HG03342 (cell line): Measurements from ENCODE around the gene RNF113B.

Experiments
- ATAC-seq: cut with Tn5 transposase; IDR thresholded peaks from one replicate; pipeline ENCODE4 v1.9.1; 2021; ENCODE audit warnings: mild to moderate bottlenecking, moderate library complexity; ENCODE audit not compliant: unreplicated experiment

The RNF113B gene

DNA sequence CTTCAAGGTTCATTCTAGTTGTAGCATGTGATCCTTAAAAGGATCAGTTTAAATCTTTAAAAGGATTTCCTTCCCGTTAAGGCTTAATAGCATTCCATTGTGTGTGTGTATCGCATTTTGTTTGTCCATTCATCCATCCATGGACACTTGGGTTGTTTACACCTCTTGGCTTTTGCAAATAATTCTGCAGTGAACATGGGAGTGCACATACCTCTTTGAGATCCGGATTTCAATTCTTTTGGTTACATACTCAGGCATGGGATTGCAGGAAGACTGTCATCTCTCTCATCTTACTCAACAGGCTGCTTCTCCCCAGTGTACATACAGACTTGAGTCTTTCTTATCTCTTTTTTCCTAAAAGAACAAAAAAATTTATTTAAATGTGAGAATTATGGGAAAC is 1.2 kb downstream of the RNF113B start:
- ATAC-seq: no peak

- ATAC-seq: no peak
Measured at GRCh38 chr13:98175043-98175442, 2.0 kb downstream of the RNF113B start.

- no peak for ATAC-seq
Measured at GRCh38 chr13:98174307-98174706, 2.8 kb downstream of the RNF113B start.

- no peak for ATAC-seq
Measured at GRCh38 chr13:98173431-98174152, 3.5 kb downstream of the RNF113B start.

DNA sequence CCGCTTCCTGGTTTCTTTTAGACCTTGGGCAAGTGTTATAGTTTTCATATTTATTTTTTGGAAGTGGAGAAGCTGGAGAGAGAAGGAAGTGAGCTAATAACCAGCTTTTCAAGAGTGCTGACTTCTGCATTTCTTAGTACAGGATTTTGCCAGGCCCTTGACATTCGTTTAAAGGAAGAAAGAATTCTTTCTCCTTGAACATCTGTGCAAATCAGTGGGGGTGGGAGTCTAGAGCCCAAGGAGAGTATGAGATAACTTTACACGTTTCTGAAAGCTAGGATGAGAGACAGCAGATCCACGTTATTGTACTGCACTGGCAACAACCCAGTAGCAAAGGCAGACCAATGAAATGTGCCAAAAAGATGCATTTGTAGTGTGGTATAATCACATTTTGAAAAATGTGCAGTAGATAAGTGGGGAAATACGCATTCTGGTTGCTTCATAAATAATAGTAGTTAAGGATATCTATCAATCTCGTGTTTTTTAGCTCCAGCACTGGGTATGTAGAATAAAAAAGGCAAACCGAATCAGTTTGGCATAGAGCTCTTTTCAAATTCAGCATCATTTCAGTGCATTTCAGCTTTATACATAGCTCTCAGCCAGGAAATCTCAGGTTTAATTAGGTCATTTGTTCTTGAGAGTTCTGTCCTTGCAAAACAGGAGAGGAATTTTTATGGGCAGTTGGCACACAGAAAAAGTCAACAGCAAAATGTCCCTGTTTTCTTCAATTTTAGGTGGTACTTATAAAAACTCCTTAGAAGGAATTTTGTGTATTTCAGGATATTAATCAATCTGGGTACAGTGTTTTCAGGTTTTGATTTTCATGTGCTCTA is 4.3 kb downstream of the RNF113B start:
- no peak for ATAC-seq

GRCh38 chr13:98171900-98172589 is 5.0 kb downstream of the RNF113B start:
- ATAC-seq: no peak

GRCh38 chr13:98169331-98169730 is 7.7 kb downstream of the RNF113B start:
- ATAC-seq: no peak

- no peak for ATAC-seq
Measured at GRCh38 chr13:98162935-98163334, 14.1 kb downstream of the RNF113B start.

DNA sequence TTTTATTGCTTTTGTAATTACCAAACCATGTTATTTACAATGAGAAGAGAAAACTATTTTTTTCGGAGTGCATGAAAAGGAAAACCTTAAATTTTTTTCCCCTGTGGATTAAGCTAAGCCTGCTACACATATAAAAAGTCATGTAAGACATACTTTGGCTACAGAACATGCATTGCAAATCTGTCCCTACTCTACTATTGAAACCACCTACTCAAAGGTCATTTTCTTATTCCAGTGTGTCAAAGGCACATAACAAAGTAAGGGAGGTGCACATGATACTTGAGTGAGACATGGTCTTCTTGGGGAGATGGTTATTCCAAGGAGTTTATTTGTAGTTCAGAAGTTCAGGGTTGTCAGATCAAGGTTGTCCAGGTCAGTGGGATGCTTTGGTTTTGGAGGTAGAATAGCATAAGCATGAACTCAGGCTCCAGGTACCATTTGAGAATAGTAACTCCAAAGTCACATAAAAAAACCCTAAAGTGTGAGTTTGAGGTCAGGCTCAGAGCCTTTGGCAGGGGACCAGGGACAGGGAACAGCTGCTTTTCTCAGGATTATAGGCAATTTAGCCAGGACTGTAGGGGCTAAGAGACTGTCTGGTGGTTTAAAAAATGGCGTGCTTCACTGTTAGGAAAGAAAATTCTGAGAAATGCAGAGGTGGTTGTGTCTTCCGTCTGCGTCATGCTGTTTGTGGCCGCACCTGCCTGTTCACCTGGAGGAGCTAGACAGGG is 18.7 kb downstream of the RNF113B start:
- no peak for ATAC-seq

DNA sequence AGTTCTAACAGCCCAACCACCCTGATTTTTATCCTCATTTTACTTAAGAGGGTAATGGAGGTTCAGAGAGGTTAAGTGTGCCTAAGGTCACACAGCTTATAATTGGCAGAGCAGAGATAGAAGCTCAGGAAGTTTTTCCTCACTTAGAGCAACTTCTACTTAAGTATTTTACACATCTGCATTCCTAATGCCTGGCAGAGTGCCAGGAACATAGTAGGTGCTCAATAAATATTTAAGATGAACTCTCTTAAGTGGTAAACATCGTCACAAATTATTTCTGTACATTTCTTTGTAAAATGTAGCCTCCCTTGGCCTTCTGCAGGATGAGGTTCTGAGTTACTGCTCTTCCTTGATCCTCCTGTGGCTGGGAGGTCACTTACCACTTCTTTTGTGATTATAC is 19.5 kb downstream of the RNF113B start:
- ATAC-seq: no peak

DNA sequence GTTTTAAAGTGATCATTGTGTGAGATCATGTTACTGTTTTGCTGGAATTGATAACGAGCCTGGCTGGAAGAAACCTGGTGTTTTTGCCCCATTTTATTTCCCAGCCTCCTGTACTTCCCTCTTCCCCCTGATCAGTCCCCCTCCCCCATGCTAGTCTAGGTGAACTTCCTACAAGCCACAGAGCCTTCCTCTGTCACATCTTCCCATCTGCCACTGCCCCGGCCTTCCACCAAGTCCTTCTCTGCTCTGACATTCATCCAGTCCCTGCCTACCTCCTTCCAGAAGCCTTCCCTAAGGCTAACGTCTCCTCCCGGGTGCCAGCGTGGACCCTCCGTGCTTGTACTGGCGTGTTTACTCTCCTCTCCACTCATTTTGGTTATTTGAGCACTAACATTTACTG is 19.9 kb downstream of the RNF113B start:
- no peak for ATAC-seq

GRCh38 chr13:98156259-98156658 is 20.8 kb downstream of the RNF113B start:
- no peak for ATAC-seq

GRCh38 chr13:98155475-98156109 is 21.5 kb downstream of the RNF113B start:
- ATAC-seq: no peak

- ATAC-seq: no peak
Measured at GRCh38 chr13:98150832-98151479, 26.1 kb downstream of the RNF113B start.

GRCh38 chr13:98147521-98147920 is 29.5 kb downstream of the RNF113B start:
- no peak for ATAC-seq

DNA sequence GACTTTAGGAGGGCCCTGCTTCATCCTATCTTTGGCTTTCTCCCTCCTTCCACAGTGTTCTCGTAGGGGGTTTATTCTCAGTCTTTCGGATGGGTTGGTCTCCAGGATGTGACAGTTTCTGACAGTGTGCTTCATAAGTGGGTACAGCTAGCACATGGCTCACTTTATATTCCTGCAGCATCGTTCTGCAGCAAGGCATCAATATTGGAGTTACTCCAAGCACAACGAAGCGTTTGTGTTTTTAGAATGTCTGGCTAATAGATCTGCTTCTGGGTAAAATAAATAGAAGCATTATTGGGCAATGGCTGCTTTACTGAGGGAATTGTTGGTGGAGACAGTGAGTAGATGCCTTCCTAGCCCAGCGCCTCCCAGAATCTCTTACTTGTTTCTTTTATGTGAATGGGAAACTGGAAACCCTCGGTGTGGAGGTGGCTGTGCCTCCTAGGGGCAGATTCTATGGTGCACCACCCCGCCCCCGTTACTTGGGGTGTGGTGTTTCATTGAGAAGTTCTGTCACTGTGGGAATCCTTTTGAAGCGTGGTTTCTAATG is 32.2 kb downstream of the RNF113B start:
- ATAC-seq: no peak

DNA sequence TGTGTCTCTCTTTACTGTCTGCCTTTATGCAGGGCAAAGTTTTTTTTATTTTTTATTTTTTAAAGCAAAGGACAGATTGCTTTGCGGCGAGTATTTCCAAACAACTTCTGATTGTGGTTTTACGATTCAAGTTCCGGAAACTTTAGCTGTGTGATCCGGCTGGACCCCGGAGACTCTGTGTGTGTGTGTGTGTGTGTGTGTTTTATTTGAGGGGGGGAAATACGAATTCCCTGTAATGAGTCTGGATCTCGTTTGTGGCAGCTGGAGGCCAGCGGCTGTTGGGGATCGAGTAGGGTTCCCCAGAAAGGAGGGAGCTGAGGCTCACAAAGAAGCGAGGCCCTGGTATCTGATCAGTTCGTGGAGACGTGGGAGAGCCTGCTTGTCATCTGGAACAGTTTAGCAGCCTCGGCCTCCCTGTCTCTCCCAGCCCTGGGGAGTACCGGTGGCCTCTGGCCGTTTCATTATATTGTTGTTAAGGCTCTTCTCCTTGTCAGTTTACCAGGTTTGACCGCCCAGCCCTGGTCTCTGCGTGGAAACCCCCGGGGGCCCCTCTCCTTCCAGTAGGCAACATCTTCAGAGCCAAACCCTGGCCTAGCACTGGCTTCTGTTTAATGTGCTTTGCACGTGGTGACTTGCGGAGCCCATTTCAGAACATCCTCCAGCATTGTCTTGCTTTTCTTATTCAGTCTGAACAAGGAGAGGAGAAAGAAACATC is 32.9 kb downstream of the RNF113B start:
- ATAC-seq: no peak

- peak; percentile 8 for ATAC-seq
Measured at GRCh38 chr13:98143601-98144026, 33.5 kb downstream of the RNF113B start.

DNA sequence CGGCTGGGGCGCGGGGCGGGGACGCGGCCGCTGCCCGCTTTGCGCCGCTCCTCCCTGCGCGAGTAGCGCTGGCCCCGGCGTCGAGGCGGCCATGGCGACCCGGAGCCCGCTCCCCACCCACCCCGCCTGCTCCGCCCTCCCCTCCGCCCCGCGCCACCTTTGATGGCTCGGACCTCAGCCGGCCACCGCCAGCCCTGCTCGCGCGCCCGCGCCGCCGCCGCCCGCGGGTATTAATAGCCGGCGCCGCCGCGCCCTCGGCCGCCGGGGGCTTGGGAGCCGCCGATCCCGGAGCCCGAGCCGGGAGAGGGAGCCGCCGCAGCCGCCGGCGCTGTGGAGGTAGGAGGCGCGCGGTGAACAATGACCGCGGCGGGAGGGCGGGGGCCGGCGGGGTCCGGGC is 33.9 kb downstream of the RNF113B start:
- peak; percentile 3 for ATAC-seq
